Measurements from ENCODE around the gene CFAP47.

The CFAP47 gene

GRCh38 chrX:36266155-36266554 is 346.6 kb downstream of the CFAP47 start:
- no peak for DNase-seq

GRCh38 chrX:36310136-36310535 is 390.6 kb downstream of the CFAP47 start:
- DNase-seq = no peak

GRCh38 chrX:36314303-36314702 is 394.8 kb downstream of the CFAP47 start:
- no peak for DNase-seq

GRCh38 chrX:36334572-36334971 is 415.0 kb downstream of the CFAP47 start:
- no peak for DNase-seq

GRCh38 chrX:36336751-36337150 is 417.2 kb downstream of the CFAP47 start:
- DNase-seq = no peak

GRCh38 chrX:36344301-36344700 is 424.8 kb downstream of the CFAP47 start:
- DNase-seq = no peak

GRCh38 chrX:36348509-36348908 is 429.0 kb downstream of the CFAP47 start:
- no peak for DNase-seq

GRCh38 chrX:36357855-36358254 is 438.3 kb downstream of the CFAP47 start:
- DNase-seq = no peak

GRCh38 chrX:36364262-36364661 is 444.7 kb downstream of the CFAP47 start:
- no peak for DNase-seq

GRCh38 chrX:36383495-36383894 is 464.0 kb downstream of the CFAP47 start:
- DNase-seq = no peak

- DNase-seq = no peak
Observed at GRCh38 chrX:36388901-36389300, 469.4 kb downstream of the CFAP47 start.

- no peak for DNase-seq
Observed at GRCh38 chrX:36401774-36402173, 482.2 kb downstream of the CFAP47 start.

GRCh38 chrX:36407836-36408235 is 488.3 kb downstream of the CFAP47 start:
- DNase-seq = peak; percentile 18

GRCh38 chrX:36414056-36414455 is 494.5 kb downstream of the CFAP47 start:
- no peak for DNase-seq

GRCh38 chrX:36422368-36422767 is 502.8 kb downstream of the CFAP47 start:
- no peak for DNase-seq

GRCh38 chrX:36431819-36432218 is 512.3 kb downstream of the CFAP47 start:
- DNase-seq = no peak

- peak; percentile 35 for DNase-seq
Observed at GRCh38 chrX:36434522-36434921, 515.0 kb downstream of the CFAP47 start.
